Pons (tissue), 1 donor: ENCODE measurements around the gene DEAF1.
"Not testable (repeated sequence)": the region's sequence is repeated elsewhere in the genome, so short reads cannot be mapped to it uniquely, and the experiment has no call there.

Experiments
- DNase-seq: peaks from one replicate; pipeline ENCODE4 v3.0.0-alpha.2; 2016; ENCODE audit warnings: low spot score

The DEAF1 gene

DNA sequence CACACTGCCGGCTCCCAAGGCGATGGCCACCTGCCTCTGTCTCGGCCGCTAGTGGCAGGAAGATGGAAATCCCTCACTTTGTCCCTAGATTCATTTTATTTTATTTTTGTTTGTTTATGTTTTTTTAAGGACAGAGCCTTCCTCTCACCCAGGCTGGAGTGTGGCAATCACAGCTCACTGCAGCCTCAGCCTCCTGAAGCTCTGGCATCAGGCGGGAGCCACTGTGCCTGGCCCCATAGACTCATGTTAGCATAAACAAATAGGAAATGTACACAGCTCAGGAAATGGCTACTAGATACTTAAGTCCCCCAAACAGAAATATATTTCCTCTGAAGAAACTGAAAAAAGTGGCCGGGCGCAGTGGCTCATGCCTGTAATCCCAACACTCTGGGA lies 4.1 kb upstream of the DEAF1 start:
- DNase-seq: no peak

- no peak for DNase-seq
Measured at GRCh38 chr11:698493-699115, 3.6 kb upstream of the DEAF1 start.

DNA sequence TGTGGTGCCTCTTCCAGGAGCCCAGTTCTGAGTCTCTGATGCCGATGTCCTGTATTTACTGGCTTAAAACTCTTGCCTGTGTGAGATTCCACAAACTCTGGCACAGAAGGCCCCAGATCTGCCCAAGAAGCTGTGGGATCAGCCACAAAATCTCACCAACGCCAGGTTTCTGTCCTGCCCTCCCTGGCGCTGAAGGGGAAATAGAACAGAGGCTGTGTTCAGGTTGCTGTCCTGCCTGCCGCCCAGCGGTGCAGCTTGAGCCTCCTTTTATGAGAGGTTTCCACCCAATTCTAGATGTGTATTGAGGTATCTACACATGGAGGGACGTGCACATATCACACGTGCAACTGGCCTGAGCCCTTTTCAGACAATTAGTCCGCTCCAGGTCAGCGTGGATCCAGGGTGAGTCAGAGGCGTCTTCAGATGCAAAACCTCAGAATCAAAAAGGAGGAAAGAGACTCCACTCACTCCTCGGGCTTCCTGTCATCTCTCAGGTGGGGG lies 2.8 kb upstream of the DEAF1 start:
- DNase-seq: peak; percentile 20

GRCh38 chr11:696955-697491 lies 2.0 kb upstream of the DEAF1 start:
- DNase-seq: peak; percentile 77

GRCh38 chr11:695538-696248 lies 671 bp upstream of the DEAF1 start, which contains the start of gene TMEM80:
TSS of gene TMEM80 (plus strand) at chr11:695816. CDS start at chr11:695828, 12 bp downstream.
- peak; percentile 98 for DNase-seq

DNA sequence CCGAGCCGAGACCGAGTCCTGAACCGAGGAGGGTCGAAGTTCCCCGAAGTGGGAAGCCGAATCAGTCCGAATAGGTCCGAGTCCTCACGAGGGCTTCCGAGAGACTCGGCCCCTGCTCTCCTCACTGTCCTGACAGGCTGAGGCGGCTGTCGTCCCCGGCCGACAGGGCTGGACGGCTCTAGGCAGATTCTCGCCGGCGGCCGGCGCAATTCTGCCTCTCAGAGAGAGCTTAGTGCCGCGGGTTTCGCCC lies 191 bp upstream of the DEAF1 start:
- no peak for DNase-seq

GRCh38 chr11:693887-694562 lies 997 bp downstream of the DEAF1 start:
- DNase-seq: no peak

GRCh38 chr11:693415-693831 lies 1.6 kb downstream of the DEAF1 start:
- no peak for DNase-seq

DNA sequence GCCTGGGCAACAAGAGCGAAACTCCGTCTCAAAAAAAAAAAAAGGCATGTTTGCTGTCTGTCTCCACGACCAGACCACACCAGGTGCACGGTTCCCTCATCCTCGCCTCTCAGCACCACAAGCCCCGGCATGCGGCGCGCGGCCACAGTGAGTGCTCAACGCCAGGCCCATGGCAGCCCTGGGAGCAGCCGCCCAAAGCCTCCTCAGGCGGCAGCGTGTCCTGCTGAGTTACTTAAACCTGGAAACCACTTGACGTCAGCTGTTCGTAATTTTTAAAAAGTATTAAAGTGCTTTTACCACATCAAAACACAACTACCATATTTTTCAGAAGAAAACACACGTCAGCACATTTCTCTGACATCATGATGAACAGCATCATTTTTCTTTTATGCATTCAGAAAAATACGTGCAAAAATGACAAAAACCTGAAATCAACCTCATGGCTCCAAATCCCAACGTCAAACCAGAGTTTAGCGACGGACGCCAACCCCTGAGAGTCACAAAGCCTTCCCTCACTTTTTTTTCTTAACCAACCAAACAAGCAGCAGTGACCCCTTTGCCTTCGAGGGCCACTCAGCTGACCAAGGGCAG lies 2.1 kb downstream of the DEAF1 start:
- DNase-seq: no peak

DNA sequence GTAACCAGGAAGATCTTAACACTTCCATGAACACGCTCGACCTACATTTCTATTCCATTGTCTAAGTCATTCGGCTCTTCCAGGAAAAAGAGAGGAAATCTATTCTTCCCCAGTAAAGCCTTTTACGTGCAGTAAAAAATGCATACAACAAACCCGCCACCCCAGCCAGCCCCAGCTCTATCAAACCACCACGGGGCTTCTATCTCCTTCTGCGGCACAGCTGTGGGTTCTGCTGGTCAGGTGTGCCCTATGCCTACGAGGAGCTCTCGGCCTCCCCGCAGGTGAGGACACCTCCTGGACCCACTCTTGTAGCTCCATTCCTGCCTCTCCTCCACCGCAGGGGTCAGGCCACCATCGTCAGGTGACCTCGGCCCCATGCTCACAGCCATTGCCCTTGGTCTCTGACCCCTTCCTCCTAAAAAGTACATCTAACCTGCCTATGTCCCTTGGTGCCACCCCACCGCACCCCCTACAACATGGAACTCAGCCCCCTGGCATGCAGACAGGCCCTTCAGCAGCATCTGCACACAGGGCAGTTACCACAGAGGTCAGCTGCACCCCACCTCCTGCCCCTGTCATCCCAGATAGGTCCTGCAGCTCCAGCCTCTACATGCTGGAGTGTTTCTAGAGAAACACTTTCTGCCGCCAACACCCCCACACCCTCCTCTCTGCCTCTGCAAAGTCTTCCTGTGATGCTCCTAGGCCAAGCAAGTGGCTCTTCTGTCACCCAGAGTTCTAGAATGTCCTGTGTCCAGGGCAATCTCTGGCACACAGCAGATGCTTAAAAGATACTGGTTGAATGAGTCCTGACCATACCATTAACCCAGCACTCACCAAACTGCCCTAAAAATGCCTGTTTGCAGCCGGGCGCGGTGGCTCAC lies 3.1 kb downstream of the DEAF1 start:
- DNase-seq: no peak

DNA sequence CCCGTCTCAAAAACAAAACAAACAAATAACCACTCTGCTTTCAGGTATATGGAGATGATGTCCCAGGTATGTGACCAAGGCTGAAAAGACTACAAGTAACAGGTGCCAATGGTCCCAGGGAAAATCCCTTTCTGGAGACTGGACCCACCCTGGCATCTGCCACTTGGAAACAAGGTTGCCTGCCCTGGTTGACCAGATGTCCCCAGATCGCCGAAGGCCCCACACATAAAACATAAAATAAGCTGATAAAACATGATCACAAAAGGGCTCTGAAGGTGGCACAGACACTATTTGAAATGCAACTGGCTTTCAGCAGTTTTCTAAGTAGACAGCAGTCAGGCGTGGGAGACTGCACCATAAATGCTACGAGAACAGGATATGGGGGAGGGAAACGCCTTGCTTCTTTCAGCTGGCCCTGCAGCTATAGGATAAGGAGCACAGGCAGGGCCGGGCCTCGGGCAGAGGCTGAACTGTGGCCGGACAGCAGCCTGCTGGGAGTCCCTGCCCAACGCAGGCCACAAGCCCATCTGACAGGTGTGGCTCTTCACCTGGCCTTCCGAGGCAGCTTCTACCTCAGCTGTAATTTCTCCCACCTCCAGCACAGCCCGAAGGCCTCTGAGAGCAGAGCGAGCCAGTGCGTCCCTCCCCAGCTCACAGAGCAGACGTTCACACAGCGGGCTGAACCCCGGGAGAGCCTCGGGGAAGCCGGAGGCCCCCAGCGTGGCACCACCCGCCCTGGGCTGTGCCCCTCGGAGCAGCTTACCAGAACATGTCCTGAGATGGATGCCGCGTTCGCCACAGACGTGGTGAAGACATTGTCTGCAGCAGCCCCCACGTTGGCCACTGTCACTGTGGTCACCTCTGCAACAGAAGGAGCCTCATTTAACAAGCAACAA lies 4.0 kb downstream of the DEAF1 start:
- no peak for DNase-seq

- DNase-seq: not testable (repeated sequence)
Measured at GRCh38 chr11:690244-690643, 4.8 kb downstream of the DEAF1 start.

- DNase-seq: no peak
Measured at GRCh38 chr11:689625-690024, 5.4 kb downstream of the DEAF1 start.

DNA sequence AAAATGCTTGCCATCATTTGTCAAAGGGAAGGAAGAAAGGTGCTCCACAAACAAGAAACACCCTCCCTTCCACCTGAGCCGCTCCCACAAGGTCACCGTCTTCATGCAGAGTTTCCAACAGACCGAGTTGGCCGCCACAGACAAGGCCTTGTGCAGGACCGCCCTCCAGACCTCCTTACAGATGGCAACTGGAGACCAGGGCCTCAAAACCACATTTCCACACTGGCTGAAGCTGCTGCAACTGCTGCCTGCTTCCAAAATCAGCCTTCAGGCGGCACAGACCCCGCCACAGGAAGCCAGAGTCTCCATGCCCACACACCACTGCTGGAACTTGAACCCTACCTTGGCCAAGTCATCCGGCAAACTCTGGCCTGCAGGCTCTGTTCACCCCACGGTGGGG lies 6.3 kb downstream of the DEAF1 start:
- DNase-seq: no peak

- DNase-seq: no peak
Measured at GRCh38 chr11:687751-688150, 7.3 kb downstream of the DEAF1 start.

GRCh38 chr11:686451-687243 lies 8.4 kb downstream of the DEAF1 start:
- DNase-seq: no peak

DNA sequence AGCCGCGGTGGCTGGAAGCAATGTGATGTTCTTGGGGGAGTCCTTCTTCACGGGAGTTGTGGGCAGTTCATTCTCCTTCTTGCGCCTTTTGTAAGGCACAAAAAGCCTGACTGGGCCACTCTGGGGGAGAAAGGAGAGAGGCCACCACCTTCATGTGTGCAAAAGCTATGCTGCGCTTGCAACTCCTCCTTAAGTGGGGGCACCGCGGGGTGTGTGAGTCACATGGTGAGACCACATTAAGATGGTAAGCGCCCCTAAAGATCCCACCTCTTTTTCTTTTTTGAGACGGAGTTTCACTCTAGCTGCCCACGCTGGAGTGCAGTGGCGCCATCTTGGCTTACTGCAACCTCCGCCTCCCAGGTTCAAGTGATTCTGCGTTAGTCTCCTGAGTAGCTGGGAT lies 14.1 kb downstream of the DEAF1 start:
- DNase-seq: no peak

DNA sequence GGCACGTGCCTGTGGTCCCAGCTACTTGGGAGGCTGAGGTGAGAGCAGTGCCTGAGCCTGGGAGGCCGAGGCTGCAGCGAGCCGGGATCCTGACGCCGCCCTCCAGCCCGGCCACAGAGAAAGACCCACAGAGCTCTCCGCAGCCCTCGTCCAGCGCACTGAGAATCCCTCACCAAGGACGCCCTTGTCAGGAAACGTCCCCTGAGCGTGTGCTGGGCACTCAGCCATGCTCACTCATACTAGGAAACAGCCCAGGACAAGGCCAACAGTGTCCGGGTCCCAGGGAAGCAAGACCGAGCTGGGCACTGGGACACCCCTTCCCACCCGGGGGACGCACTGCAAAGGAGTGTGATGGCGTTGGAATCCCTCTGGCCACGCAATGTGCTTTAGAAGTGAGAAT lies 14.5 kb downstream of the DEAF1 start:
- DNase-seq: no peak

- DNase-seq: no peak
Measured at GRCh38 chr11:679271-680207, 15.5 kb downstream of the DEAF1 start.
